Hepatocyte (in vitro differentiated cells): Measurements from ENCODE around the gene ZFYVE16. TPM values are rescaled to one million over a fixed set of nuclear protein-coding genes. Genes with fewer than 3 reads are reported as not detected.

Experiments used
- DNase-seq: peaks from one replicate; pipeline ENCODE4 v3.0.0-alpha.2; 2016; ENCODE audit warnings: low spot score
- H2AFZ ChIP-seq: fragments of 200-600 bp; sonication (generic); 2 replicates; pipeline ENCODE4 v1.6.0; 2016; ENCODE audit warnings: antibody characterized with exemption, mild to moderate bottlenecking
- H3K27ac ChIP-seq: fragments of 200-600 bp; sonication (generic); 2 replicates; pipeline ENCODE4 v1.5.1; 2016; ENCODE audit warnings: mild to moderate bottlenecking
- H3K27me3 ChIP-seq: fragments of 200-600 bp; sonication (generic); 2 replicates; pipeline ENCODE4 v1.6.1; 2016
- H3K36me3 ChIP-seq: fragments of 200-600 bp; sonication (generic); replicated peaks from 2 replicates; pipeline ENCODE4 v1.5.1; 2016; ENCODE audit warnings: low read depth; ENCODE audit not compliant: insufficient read depth
- H3K4me1 ChIP-seq: fragments of 200-600 bp; sonication (generic); 2 replicates; pipeline ENCODE4 v1.5.1; 2016; ENCODE audit warnings: mild to moderate bottlenecking, moderate library complexity; ENCODE audit not compliant: insufficient read depth
- H3K4me2 ChIP-seq: fragments of 200-600 bp; sonication (generic); 2 replicates; pipeline ENCODE4 v1.6.0; 2016
- H3K4me3 ChIP-seq: fragments of 200-600 bp; sonication (generic); 2 replicates; pipeline ENCODE4 v1.5.1; 2016; ENCODE audit warnings: mild to moderate bottlenecking
- H3K79me2 ChIP-seq: fragments of 200-600 bp; sonication (generic); 2 replicates; pipeline ENCODE4 v1.6.0; 2017; ENCODE audit warnings: mild to moderate bottlenecking
- H3K9me2 ChIP-seq: fragments of 200-600 bp; sonication (generic); replicated peaks from 2 replicates; pipeline ENCODE4 v1.6.0; 2017; ENCODE audit warnings: mild to moderate bottlenecking; ENCODE audit not compliant: insufficient read depth
- H3K9me3 ChIP-seq: fragments of 200-600 bp; sonication (generic); 2 replicates; pipeline ENCODE4 v1.5.1; 2016; ENCODE audit warnings: low read depth, mild to moderate bottlenecking
- H4K20me1 ChIP-seq: fragments of 200-600 bp; sonication (generic); 2 replicates; pipeline ENCODE4 v1.6.0; 2016; ENCODE audit warnings: mild to moderate bottlenecking; ENCODE audit not compliant: insufficient read depth, poor library complexity, severe bottlenecking
- CTCF ChIP-seq: fragments of 200-600 bp; sonication (generic); IDR thresholded peaks from 2 replicates; pipeline ENCODE4 v1.5.1; 2016; ENCODE audit warnings: antibody characterized with exemption, mild to moderate bottlenecking; ENCODE audit not compliant: poor library complexity
- EZH2 ChIP-seq: fragments of 200-600 bp; sonication (generic); IDR thresholded peaks from 2 replicates; pipeline ENCODE4 v1.6.1; 2016; ENCODE audit warnings: antibody characterized with exemption, mild to moderate bottlenecking, borderline replicate concordance
- EZH2phosphoT487 ChIP-seq: fragments of 200-600 bp; sonication (generic); IDR thresholded peaks from one replicate; pipeline ENCODE4 v1.6.1; 2018; ENCODE audit warnings: antibody characterized with exemption, mild to moderate bottlenecking, low read depth, moderate library complexity; ENCODE audit not compliant: unreplicated experiment, severe bottlenecking
- WGBS: methylation state at CpG from one replicate; pipeline ENCODE4 v1.1.6; 2016; ENCODE audit warnings: low lambda C conversion rate; ENCODE audit errors: missing lambda C conversion rate; 5-methylcytosine and 5-hydroxymethylcytosine counted together
- polyA plus RNA-seq: library from polyadenylated mRNA; unstranded; fragments of >200 nt; fragmentation: Nextera tagmentation; extraction: Ambion mirVana; gene quantifications from 2 replicates; pipeline ENCODE4 v1.2.1, GENCODE V29; 2016
- total RNA-seq: library from RNA; depleted of rRNA; stranded (reverse); fragments of >200 nt; gene quantifications from 2 replicates; pipeline ENCODE4 v1.2.3, GENCODE V29; 2014

The ZFYVE16 gene
- total and polyA plus RNA-seq, 2 experiments from 2014 or later, result 12.5 to 48.4 TPM

- TF ChIP-seq CTCF (no peak), EZH2phosphoT487 (no peak), EZH2 (no peak)
- Histone ChIP-seq H2AFZ (peak overlapping the region; percentile 52), H3K9me2 (no peaks in the 10 kb centered on the region), H3K36me3 (no peaks in the 10 kb centered on the region), H3K27me3 (no peaks in the 10 kb centered on the region), H3K27ac (peak overlapping the region; percentile 98), H3K4me2 (peak overlapping the region; percentile 76), H4K20me1 (peaks cover 8% of the 10 kb centered on the region), H3K79me2 (peaks cover 37% of the 10 kb centered on the region), H3K9me3 (no peaks in the 10 kb centered on the region), H3K4me3 (peak overlapping the region; percentile 19), H3K4me1 (peaks cover 13% of the 10 kb centered on the region)
- peak; percentile 27 for DNase-seq
- WGBS, result 34% methylated on average over 24 of the region's 31 CpGs
Observed at GRCh38 chr5:80406980-80407734, 707 bp upstream of the ZFYVE16 start.

GRCh38 chr5:80408484-80409366 is 861 bp downstream of the ZFYVE16 start:
- TF ChIP-seq CTCF, result peak; percentile 2
- no peak for TF ChIP-seq EZH2phosphoT487
- Histone ChIP-seq H3K9me3 (no peaks in the 10 kb centered on the region), H2AFZ (peak overlapping the region; percentile 70), H3K27ac (peak overlapping the region; percentile 98), H3K4me3 (peak overlapping the region; percentile 59), H3K4me1 (peaks cover 13% of the 10 kb centered on the region), H3K4me2 (peak overlapping the region; percentile 75), H3K79me2 (peaks cover 52% of the 10 kb centered on the region), H3K36me3 (no peaks in the 10 kb centered on the region), H3K9me2 (no peaks in the 10 kb centered on the region), H4K20me1 (peaks cover 8% of the 10 kb centered on the region), H3K27me3 (no peaks in the 10 kb centered on the region)
- DNase-seq, result peak; percentile 84
- 6% methylated on average over 24 of the region's 24 CpGs for WGBS

GRCh38 chr5:80409367-80409966 is 1.6 kb downstream of the ZFYVE16 start:
- Histone ChIP-seq H3K27ac (peak overlapping the region; percentile 9), H3K4me1 (peaks cover 13% of the 10 kb centered on the region), H4K20me1 (peaks cover 8% of the 10 kb centered on the region), H3K36me3 (no peaks in the 10 kb centered on the region), H3K79me2 (peaks cover 60% of the 10 kb centered on the region), H3K9me2 (no peaks in the 10 kb centered on the region), H3K9me3 (no peaks in the 10 kb centered on the region), H3K4me2 (peak overlapping the region; percentile 75), H2AFZ (no peak overlapping the region), H3K27me3 (no peaks in the 10 kb centered on the region), H3K4me3 (peak overlapping the region; percentile 59)
- TF ChIP-seq EZH2phosphoT487 (no peak), CTCF (no peak), EZH2 (no peak)
- 51% methylated on average over 6 of the region's 6 CpGs for WGBS
- no peak for DNase-seq
